DOHH2 (cell line): Measurements from ENCODE around the gene CORO2B.

Source experiments
- EZH2phosphoT487 ChIP-seq: fragments of 200-600 bp; sonication (generic); IDR thresholded peaks from 2 replicates; pipeline ENCODE4 v1.6.1; 2017; ENCODE audit warnings: borderline replicate concordance, mild to moderate bottlenecking, antibody characterized with exemption, low read length, moderate library complexity, mixed read lengths
- TF ChIP-seq, protein P1 (sequence below): fragments of 200-600 bp; sonication (generic); IDR thresholded peaks from one replicate; pipeline ENCODE4 v1.5.1; 2014; ENCODE audit warnings: antibody characterized with exemption, mild to moderate bottlenecking, low read depth, low read length; ENCODE audit not compliant: poor library complexity, severe bottlenecking

DNA sequence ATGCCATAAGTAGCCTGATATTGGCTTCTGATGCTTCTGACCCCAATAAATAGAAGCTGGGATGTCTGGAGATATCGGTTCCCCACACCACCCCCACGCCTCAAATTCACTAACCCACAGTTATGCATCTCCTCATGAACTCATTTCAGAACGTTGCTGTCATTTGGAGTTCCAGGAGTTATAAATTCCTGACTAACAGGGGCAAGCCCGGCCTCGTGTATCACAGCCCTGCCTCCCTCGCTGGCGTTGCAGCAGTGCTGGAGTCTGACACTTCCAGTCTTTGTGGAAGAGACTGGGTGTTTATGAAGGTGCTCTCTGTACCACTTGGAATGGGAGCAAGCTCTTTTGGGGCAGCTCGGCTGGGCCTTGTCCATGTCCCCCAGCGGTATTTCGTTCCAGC lies 140.9 kb downstream of the CORO2B start:
- TF ChIP-seq, protein P1, sequence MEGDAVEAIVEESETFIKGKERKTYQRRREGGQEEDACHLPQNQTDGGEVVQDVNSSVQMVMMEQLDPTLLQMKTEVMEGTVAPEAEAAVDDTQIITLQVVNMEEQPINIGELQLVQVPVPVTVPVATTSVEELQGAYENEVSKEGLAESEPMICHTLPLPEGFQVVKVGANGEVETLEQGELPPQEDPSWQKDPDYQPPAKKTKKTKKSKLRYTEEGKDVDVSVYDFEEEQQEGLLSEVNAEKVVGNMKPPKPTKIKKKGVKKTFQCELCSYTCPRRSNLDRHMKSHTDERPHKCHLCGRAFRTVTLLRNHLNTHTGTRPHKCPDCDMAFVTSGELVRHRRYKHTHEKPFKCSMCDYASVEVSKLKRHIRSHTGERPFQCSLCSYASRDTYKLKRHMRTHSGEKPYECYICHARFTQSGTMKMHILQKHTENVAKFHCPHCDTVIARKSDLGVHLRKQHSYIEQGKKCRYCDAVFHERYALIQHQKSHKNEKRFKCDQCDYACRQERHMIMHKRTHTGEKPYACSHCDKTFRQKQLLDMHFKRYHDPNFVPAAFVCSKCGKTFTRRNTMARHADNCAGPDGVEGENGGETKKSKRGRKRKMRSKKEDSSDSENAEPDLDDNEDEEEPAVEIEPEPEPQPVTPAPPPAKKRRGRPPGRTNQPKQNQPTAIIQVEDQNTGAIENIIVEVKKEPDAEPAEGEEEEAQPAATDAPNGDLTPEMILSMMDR = no peak
- TF ChIP-seq EZH2phosphoT487 = no peak
